PC-3 (cell line): ENCODE results near the gene WDR81. TPM values are rescaled to one million over a fixed set of nuclear protein-coding genes. Genes with fewer than 3 reads are reported as not detected.

ENCODE experiments used
- ATAC-seq: fragments of 200-7000 bp; cut with Tn5 transposase; 2 replicates; pipeline ENCODE4 v1.9.1; 2020; ENCODE audit warnings: mild to moderate bottlenecking, moderate library complexity
- BruUV-seq: library from RNA; stranded (reverse); fragments of 400-500 nt; replicated peaks from 2 replicates; lab custom pipeline; 2021; lab: Mats Ljungman, UMichigan
- CTCF ChIA-PET: fragments of 300-600 bp; sonication (Branson Sonifier 250); formaldehyde crosslinking; loops from one replicate; lab custom pipeline; 2022; ENCODE audit warnings: antibody characterized with exemption; lab: Charles Lee
- POLR2A ChIA-PET: fragments of 300-600 bp; sonication (Branson Sonifier 250); formaldehyde crosslinking; loops from one replicate; lab custom pipeline; 2022; ENCODE audit warnings: antibody characterized with exemption; ENCODE audit not compliant: unreplicated experiment; lab: Charles Lee
- DNase-seq: peaks from one replicate; pipeline ENCODE4 v3.0.0-alpha.2; 2015
- H2AFZ ChIP-seq: fragments of 300-600 bp; sonication (generic); 2 replicates; pipeline ENCODE4 v1.6.0; 2016; ENCODE audit warnings: antibody characterized with exemption, low read length
- H3F3A ChIP-seq: fragments of 300-600 bp; sonication (generic); one replicate; pipeline ENCODE4 v1.6.0; 2017; ENCODE audit warnings: antibody characterized with exemption, low read length, control low read depth, mild to moderate bottlenecking; ENCODE audit not compliant: unreplicated experiment
- H3K27ac ChIP-seq: fragments of 300-600 bp; sonication (generic); 2 replicates; pipeline ENCODE4 v1.5.1; 2016; ENCODE audit warnings: mild to moderate bottlenecking, low read length
- H3K27me3 ChIP-seq: fragments of 300-600 bp; sonication (generic); 2 replicates; pipeline ENCODE4 v1.6.1; 2016; ENCODE audit warnings: low read length, mixed read lengths
- H3K36me3 ChIP-seq: fragments of 300-600 bp; sonication (generic); 2 replicates; pipeline ENCODE4 v1.6.1; 2016; ENCODE audit warnings: low read depth, mixed run types, low read length, mixed read lengths
- H3K4me1 ChIP-seq: fragments of 300-600 bp; sonication (generic); 2 replicates; pipeline ENCODE4 v1.5.1; 2016; ENCODE audit warnings: low read length; ENCODE audit not compliant: insufficient read depth
- H3K4me2 ChIP-seq: fragments of 300-600 bp; sonication (generic); 2 replicates; pipeline ENCODE4 v1.6.0; 2016; ENCODE audit warnings: low read length
- H3K4me3 ChIP-seq: fragments of 300-600 bp; sonication (generic); 2 replicates; pipeline ENCODE4 v1.5.1; 2016; ENCODE audit warnings: mild to moderate bottlenecking, low read length, mixed read lengths
- H3K79me2 ChIP-seq: fragments of 300-600 bp; sonication (generic); 2 replicates; pipeline ENCODE4 v1.6.1; 2017; ENCODE audit warnings: low read length, mixed read lengths
- H3K9ac ChIP-seq: fragments of 300-600 bp; sonication (generic); 2 replicates; pipeline ENCODE4 v1.6.0; 2016; ENCODE audit warnings: mild to moderate bottlenecking, low read length
- H3K9me2 ChIP-seq: fragments of 300-600 bp; sonication (generic); replicated peaks from 2 replicates; pipeline ENCODE4 v1.6.1; 2016; ENCODE audit warnings: mixed run types, low read length, mixed read lengths
- H3K9me3 ChIP-seq: fragments of 300-600 bp; sonication (generic); 2 replicates; pipeline ENCODE4 v1.6.1; 2016; ENCODE audit warnings: low read length, mixed read lengths
- H4K20me1 ChIP-seq: fragments of 300-600 bp; sonication (generic); 2 replicates; pipeline ENCODE4 v1.6.1; 2016; ENCODE audit warnings: low read length, mixed read lengths
- EZH2 ChIP-seq: fragments of 300-600 bp; sonication (generic); IDR thresholded peaks from one replicate; pipeline ENCODE4 v1.6.1; 2017; ENCODE audit warnings: antibody characterized with exemption, mild to moderate bottlenecking, low read length; ENCODE audit not compliant: unreplicated experiment
- EZH2phosphoT487 ChIP-seq: fragments of 300-600 bp; sonication (generic); IDR thresholded peaks from 2 replicates; pipeline ENCODE4 v1.6.1; 2018; ENCODE audit warnings: mild to moderate bottlenecking, antibody characterized with exemption, low read length, borderline replicate concordance
- intact Hi-C: fragments of 100-400 bp; cut with micrococcal nuclease; formaldehyde crosslinking; loops from 2 replicates; pipeline ENCODE4 v1.9.0; 2023
- total RNA-seq: library from RNA; depleted of rRNA; stranded (reverse); fragments of >200 nt; gene quantifications from 2 replicates; pipeline ENCODE4 v1.2.3, GENCODE V29; 2014
- TF ChIP-seq, protein P1 (sequence below): fragments of 300-600 bp; sonication (generic); conservative IDR thresholded peaks from 2 replicates; pipeline ENCODE4 v1.5.1; 2017; ENCODE audit warnings: antibody characterized with exemption, low read depth, mild to moderate bottlenecking, low read length

The WDR81 gene
- total RNA-seq, 1 experiment from 2014 or later: 14.6 TPM

DNA sequence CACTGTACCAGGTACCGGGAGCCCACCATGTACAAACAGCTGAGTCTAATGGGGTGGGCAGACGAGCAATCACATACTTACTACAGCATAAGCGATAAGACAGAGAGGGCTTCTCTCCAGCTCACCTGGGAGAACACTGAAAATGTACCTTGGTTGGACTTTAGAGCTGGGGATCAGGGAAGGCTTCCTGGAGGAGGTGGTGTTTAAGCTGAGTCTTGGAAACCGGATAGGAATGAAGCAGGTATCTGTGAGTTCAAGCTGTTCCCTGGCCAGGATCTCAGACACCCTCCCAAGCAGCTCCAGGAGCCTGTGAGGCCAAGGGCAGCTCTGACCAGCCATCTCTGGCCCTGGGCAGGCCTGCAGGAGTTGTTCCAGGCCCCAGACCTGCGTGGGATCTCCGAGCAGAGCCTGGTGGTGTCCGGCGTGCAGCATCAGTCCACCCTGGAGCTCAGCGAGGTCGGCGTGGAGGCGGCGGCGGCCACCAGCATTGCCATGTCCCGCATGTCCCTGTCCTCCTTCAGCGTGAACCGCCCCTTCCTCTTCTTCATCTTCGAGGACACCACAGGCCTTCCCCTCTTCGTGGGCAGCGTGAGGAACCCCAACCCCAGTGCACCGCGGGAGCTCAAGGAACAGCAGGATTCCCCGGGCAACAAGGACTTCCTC, 29.4 kb downstream of the WDR81 start:
- CTCF ChIA-PET: no interaction called here
- DNase-seq (no peak), ATAC-seq (no peak)
- Histone ChIP-seq H3F3A (no peaks in the 10 kb centered on the region), H3K9me2 (no peaks in the 10 kb centered on the region), H3K4me2 (no peak overlapping the region), H3K36me3 (no peaks in the 10 kb centered on the region), H3K27me3 (no peaks in the 10 kb centered on the region), H3K9me3 (no peaks in the 10 kb centered on the region), H3K9ac (no peak overlapping the region), H3K79me2 (no peaks in the 10 kb centered on the region), H2AFZ (no peak overlapping the region), H4K20me1 (no peaks in the 10 kb centered on the region), H3K27ac (no peak overlapping the region), H3K4me1 (peaks cover 14% of the 10 kb centered on the region), H3K4me3 (no peak overlapping the region)
- BruUV-seq: no TSS peak
- TF ChIP-seq, protein P1, sequence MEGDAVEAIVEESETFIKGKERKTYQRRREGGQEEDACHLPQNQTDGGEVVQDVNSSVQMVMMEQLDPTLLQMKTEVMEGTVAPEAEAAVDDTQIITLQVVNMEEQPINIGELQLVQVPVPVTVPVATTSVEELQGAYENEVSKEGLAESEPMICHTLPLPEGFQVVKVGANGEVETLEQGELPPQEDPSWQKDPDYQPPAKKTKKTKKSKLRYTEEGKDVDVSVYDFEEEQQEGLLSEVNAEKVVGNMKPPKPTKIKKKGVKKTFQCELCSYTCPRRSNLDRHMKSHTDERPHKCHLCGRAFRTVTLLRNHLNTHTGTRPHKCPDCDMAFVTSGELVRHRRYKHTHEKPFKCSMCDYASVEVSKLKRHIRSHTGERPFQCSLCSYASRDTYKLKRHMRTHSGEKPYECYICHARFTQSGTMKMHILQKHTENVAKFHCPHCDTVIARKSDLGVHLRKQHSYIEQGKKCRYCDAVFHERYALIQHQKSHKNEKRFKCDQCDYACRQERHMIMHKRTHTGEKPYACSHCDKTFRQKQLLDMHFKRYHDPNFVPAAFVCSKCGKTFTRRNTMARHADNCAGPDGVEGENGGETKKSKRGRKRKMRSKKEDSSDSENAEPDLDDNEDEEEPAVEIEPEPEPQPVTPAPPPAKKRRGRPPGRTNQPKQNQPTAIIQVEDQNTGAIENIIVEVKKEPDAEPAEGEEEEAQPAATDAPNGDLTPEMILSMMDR: no peak
- TF ChIP-seq EZH2phosphoT487: no peak
- no peak for TF ChIP-seq EZH2
- intact Hi-C loops: no loop called here
- POLR2A ChIA-PET: no interaction called here

DNA sequence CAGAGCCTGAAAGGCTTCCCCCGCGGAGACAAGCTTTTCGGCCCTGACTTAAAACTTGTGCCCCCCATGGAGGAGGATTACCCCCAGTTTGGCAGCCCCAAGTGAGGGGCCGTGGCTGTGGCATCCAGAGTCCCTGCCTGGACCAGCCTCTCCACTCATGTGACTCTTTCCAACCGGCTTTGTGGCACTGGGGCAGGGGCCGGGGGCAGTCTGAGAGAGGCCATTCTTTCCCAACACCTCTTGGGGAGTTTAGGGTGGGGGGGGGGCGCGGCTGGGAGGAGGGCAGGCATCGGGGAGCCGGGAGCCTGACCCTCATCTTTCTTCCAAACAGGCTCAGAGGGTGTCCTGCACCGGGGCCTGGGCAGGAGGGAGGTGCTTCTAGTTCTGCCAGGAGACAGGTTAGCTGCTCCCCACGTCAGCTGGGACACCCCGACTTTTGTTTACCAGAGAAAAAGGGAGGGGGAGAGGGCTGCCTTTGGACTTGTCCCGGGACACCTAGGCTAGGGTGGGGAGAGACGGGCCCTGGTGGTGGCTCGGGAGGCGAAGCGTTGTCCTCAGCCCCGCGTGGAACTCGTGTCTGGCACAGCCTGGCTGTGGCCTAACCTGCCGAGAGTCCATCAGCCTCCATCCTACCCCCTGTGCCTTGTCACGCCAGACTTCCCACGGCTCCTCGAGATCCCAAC, 30.1 kb downstream of the WDR81 start:
- POLR2A ChIA-PET: no interaction called here
- TF ChIP-seq, protein P1: no peak
- TF ChIP-seq EZH2phosphoT487 (no peak), EZH2 (no peak)
- BruUV-seq: no TSS peak

DNA sequence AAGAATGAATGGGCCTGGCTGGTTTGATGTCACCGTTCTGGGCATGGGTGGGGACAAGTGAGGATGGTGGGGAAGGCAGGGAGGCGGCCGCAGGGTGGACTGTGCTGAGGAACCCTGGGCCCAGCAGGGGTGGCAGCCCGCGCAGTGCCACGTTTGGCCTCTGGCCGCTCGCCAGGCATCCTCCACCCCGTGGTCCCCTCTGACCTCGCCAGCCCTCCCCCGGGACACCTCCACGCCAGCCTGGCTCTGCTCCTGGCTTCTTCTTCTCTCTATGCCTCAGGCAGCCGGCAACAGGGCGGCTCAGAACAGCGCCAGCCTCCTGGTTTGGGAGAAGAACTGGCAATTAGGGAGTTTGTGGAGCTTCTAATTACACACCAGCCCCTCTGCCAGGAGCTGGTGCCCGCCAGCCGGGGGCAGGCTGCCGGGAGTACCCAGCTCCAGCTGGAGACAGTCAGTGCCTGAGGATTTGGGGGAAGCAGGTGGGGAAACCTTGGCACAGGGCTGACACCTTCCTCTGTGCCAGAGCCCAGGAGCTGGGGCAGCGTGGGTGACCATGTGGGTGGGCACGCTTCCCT, 30.8 kb downstream of the WDR81 start:
- H3K27ac ChIP-seq: no peak overlapping the region
- TF ChIP-seq EZH2 (no peak), EZH2phosphoT487 (no peak)
- TF ChIP-seq, protein P1: no peak
- H3K79me2 ChIP-seq: no peaks in the 10 kb centered on the region
- H3F3A ChIP-seq: no peaks in the 10 kb centered on the region
- H3K4me1 ChIP-seq: peaks cover 14% of the 10 kb centered on the region
- ChIA-PET POLR2A (no interaction called here), CTCF (no interaction called here)
- no peaks in the 10 kb centered on the region for H3K9me2 ChIP-seq
- no peak overlapping the region for H2AFZ ChIP-seq
- DNase-seq (no peak), ATAC-seq (no peak)
- H3K36me3 ChIP-seq: no peaks in the 10 kb centered on the region
- intact Hi-C loops: no loop called here
- no peak overlapping the region for H3K4me2 ChIP-seq
- no peaks in the 10 kb centered on the region for H4K20me1 ChIP-seq
- no peaks in the 10 kb centered on the region for H3K9me3 ChIP-seq
- no peak overlapping the region for H3K4me3 ChIP-seq
- no peak overlapping the region for H3K9ac ChIP-seq
- H3K27me3 ChIP-seq: no peaks in the 10 kb centered on the region
- BruUV-seq: no TSS peak

More for the DNA sequence above, 30.1 kb downstream of the WDR81 start:
- Histone ChIP-seq H4K20me1 (no peaks in the 10 kb centered on the region), H3F3A (no peaks in the 10 kb centered on the region), H2AFZ (no peak overlapping the region), H3K27ac (no peak overlapping the region), H3K4me2 (no peak overlapping the region), H3K9me3 (no peaks in the 10 kb centered on the region), H3K4me1 (peaks cover 14% of the 10 kb centered on the region), H3K79me2 (no peaks in the 10 kb centered on the region), H3K36me3 (no peaks in the 10 kb centered on the region), H3K9ac (no peak overlapping the region), H3K27me3 (no peaks in the 10 kb centered on the region), H3K9me2 (no peaks in the 10 kb centered on the region), H3K4me3 (no peak overlapping the region)
- DNase-seq (no peak), ATAC-seq (no peak)
- CTCF ChIA-PET: no interaction called here
- intact Hi-C loops: no loop called here
